ENCODE measurements around the gene TASOR2.

TASOR2 gene

DNA sequence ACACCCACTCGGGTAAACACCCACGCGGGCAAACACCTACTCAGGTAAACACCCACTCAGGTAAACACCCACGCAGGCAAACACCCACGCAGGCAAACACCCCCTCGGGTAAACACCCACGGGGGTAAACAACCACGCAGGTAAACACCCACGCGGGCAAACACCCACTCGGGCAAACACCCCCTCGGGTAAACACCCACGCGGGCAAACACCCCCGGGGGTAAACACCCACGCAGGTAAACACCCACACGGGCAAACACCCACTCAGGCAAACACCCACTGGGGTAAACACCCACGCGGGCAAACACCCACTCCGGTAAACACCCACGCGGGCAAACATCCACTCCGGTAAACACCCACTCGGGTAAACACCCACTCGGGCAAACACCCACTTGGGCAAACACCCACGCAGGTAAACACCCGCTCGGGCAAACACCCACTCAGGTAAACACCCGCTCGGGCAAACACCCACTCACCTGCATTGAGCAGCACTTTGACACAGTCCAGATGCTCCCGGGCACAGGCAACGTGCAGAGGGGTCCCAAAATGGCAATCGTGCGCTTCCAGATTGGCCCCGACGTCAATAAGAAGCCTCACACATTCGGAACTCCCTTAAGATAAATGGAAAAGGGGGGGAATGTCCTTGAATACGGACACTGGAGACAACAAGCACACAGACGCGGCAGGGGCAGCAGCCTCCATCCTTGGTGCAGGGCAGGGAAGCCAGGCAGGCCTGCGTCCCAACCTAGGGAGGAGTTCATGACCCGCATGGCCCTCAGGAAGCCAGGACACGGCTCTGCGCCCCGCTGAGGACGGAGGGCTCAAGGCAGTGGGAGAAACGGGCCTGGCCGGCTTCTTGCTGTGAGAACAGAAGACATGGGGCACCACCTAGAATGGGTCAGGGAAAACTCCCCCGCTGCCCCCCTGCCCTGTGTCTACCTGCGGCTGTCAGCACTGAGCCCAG lies 35.9 kb upstream of the TASOR2 start:
- Mint-ChIP-seq H3K4me3 (no peak overlapping the region), H3K27me3 (no peaks in the 10 kb centered on the region), H3K4me1 (ENCODE audit: low read depth) (no peaks in the 10 kb centered on the region), H3K9me3 (no peaks in the 10 kb centered on the region), H3K27ac (no peak overlapping the region), H3K36me3 (ENCODE audit: low read depth) (peaks cover 87% of the 10 kb centered on the region)
- intact Hi-C loops (cut with micrococcal nuclease) = no loop called here

DNA sequence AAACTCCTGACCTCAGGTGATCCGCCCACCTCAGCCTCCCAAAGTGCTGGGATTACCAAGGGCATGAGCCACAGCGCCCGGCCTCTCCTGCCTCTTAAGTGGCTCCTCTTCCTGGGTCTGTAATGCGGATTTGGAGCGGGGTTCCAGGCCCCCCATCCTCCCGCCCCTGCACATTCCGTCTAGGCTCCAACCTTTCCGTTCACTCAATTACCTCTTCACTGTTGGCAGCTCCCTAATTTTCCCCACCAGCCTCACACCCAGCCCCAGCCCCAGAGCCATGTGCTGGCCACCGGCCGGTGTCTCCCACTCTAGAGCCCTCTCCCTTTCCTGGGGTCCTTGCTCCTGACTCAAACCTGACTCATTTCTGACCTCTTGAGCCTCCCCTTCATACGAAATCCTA lies 34.9 kb upstream of the TASOR2 start:
- Mint-ChIP-seq H3K36me3 (ENCODE audit: low read depth) (peaks cover 77% of the 10 kb centered on the region), H3K4me3 (no peak overlapping the region), H3K9me3 (no peaks in the 10 kb centered on the region), H3K4me1 (ENCODE audit: low read depth) (no peaks in the 10 kb centered on the region), H3K27me3 (no peaks in the 10 kb centered on the region), H3K27ac (no peak overlapping the region)
- intact Hi-C loops (cut with micrococcal nuclease) = no loop called here

DNA sequence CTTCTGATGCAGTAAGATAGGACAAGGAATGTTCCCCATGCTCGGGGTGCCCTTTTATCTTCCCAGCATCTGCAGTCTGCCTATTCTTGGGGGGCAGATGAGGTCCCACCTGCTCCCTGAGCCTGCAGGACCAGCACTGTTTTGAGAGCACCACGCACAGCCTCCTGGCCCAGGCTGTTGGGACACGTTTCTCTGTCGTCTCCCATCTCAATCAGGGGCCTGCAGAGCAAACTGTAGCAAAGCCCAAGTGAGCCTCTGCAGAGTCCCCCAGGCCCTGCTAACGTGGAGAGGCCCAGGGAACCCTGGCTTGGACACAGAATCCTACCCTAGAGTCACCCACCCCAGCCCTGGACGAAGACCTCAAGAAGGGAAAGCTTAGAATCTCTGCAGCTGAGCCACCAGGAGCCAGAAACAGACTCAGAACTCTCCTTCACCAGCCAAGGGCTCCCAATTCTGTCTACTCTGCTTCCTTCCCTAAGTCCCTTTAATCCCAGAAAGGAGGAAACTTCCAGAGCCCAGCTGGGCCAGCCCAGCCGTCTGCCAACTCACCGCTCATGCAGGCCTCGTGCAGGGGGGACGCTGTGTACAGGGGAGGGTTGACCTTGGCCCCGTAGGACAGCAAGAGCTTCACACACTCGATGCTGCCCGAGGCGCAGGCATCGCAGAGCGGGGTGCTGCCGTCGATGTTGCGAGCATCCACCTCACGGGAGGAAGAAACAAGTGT lies 33.8 kb upstream of the TASOR2 start:
- intact Hi-C loops (cut with micrococcal nuclease) = no loop called here
- Mint-ChIP-seq H3K36me3 (ENCODE audit: low read depth) (peaks cover 74% of the 10 kb centered on the region), H3K4me1 (ENCODE audit: low read depth) (no peaks in the 10 kb centered on the region), H3K27ac (no peak overlapping the region), H3K4me3 (no peak overlapping the region), H3K9me3 (no peaks in the 10 kb centered on the region), H3K27me3 (no peaks in the 10 kb centered on the region)

DNA sequence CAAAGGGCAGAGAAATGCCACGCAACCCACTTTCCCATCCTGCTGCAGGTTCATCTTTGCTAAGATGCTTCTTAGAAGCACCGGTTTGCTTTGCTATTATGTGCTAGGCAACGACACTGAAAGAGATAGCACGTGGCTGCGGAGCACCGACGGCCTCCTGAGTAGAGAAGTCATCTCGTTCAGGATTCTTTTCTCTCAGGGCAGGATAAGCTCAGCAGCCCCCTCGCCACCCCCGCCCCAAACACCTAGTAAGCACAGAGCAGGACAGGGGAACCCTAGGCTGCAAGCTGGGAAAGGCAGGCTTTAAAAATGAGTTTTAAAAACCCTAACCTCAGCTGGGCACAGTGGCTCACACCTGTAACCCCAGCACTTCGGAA lies 33.3 kb upstream of the TASOR2 start:
- Mint-ChIP-seq H3K4me3 (no peak overlapping the region), H3K4me1 (ENCODE audit: low read depth) (no peaks in the 10 kb centered on the region), H3K27me3 (no peaks in the 10 kb centered on the region), H3K9me3 (no peaks in the 10 kb centered on the region), H3K27ac (no peak overlapping the region), H3K36me3 (ENCODE audit: low read depth) (peaks cover 68% of the 10 kb centered on the region)
- intact Hi-C loops (cut with micrococcal nuclease) = no loop called here

DNA sequence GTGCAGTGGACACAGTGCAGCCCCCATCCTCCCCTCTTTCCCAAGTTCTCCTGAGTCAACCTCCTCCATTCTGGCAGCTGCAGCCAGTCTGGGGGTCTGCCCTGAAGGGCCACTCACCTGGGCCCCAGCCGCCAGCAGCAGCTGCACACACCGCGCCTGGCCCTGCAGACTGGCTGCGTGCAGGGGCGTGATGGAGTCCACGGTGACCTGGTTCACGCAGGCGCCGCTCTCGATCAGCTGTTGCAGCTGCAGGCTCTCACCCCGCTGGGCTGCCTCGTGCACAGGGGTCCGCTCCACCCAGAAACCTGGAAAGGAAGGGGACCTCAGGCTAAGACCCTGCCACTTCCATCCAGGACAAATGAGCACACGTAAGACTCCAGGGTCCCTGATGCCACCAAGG lies 31.9 kb upstream of the TASOR2 start:
- Mint-ChIP-seq H3K36me3 (ENCODE audit: low read depth) (peaks cover 55% of the 10 kb centered on the region), H3K4me3 (no peak overlapping the region), H3K27ac (no peak overlapping the region), H3K4me1 (ENCODE audit: low read depth) (no peaks in the 10 kb centered on the region), H3K27me3 (no peaks in the 10 kb centered on the region), H3K9me3 (no peaks in the 10 kb centered on the region)
- intact Hi-C loops (cut with micrococcal nuclease) = no loop called here

DNA sequence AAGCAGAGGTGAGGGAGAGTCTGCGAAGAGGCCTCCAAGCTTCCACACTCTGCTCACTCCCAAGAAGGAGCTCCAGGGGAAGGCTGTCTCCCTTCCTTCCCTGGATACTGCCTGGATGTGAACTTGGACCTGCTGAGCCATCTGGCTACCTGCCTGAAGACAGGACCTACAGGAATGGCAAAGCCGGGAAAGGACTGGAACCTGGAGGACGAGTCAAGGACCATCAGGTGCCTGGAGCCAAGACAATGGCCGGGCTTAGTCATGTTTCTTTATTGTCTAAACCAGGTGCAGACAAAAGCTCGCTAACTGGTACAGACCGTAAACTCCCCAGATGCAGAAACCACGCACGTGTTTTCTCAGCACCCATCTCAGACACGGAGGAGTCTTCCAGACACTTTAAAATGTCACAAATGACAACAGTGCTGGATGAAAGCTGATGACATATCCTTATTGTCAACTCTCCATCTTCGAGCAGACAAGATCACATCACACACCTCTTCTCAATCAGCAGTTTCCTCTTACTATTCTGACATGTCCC lies 30.4 kb upstream of the TASOR2 start:
- Mint-ChIP-seq H3K27me3 (no peaks in the 10 kb centered on the region), H3K9me3 (no peaks in the 10 kb centered on the region), H3K27ac (no peak overlapping the region), H3K36me3 (ENCODE audit: low read depth) (peaks cover 42% of the 10 kb centered on the region), H3K4me1 (ENCODE audit: low read depth) (peaks cover 6% of the 10 kb centered on the region), H3K4me3 (no peak overlapping the region)
- intact Hi-C loops (cut with micrococcal nuclease) = no loop called here

DNA sequence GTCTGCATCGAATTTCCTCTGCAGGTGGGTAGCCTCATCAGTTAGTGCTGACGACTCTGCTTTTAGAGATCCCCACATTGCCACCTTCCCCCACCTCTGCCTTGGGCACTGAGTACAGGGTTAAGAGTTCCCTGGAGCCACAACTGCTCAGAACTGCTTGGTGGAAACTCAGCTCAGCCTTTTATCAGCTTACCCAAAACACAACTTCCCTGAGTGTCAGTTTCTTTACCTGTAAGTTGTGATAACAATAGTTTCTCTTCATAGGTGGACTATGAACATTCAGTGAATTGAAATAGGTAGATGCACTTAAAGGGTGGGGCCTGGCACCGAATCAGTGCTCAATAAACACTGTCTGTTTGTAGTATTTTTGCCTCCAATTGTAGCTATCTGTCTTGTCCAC lies 29.5 kb upstream of the TASOR2 start:
- intact Hi-C loops (cut with micrococcal nuclease) = no loop called here
- Mint-ChIP-seq H3K27me3 (no peaks in the 10 kb centered on the region), H3K36me3 (ENCODE audit: low read depth) (peaks cover 34% of the 10 kb centered on the region), H3K9me3 (no peaks in the 10 kb centered on the region), H3K4me1 (ENCODE audit: low read depth) (peaks cover 14% of the 10 kb centered on the region), H3K27ac (no peak overlapping the region), H3K4me3 (no peak overlapping the region)

DNA sequence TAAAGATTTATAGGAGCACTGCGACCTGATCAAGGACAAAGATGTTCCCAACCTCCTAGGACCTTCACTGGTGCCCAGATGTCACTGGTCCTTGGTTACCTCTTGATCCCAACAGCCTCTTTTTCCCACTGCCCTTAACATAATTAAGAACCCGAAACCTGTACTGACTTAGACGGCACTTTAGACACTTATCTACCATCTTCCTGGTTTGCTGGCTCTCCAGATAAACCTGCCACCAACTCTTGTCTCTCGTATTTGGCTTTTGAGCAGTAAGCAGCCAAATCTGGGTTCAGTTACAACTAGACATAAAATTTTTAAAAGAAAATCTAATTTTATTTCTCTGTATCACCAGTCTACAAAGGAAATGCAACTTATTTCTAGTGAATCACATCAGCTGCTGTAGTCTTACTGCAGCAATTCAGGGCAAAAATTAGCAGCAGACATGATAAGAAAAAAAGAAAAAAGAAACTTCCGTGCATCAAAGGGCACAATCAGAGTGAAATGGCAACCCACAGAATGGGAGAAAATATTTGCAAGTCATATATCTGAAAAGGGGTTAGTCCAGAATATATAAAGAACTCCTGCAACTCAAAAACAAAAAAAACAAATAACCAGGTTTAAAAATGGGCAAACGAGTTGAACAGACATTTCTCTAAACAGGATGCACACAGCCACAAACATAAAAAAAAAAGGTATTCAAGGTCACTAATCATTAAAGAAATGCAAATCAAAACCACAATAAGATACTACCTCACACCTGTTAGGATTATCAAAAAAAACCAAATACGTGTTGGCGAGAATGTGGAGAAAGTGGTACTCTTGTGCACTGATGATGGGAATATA lies 27.7 kb upstream of the TASOR2 start:
- intact Hi-C loops (cut with micrococcal nuclease) = no loop called here
- Mint-ChIP-seq H3K4me1 (ENCODE audit: low read depth) (peaks cover 21% of the 10 kb centered on the region), H3K27me3 (no peaks in the 10 kb centered on the region), H3K9me3 (no peaks in the 10 kb centered on the region), H3K36me3 (ENCODE audit: low read depth) (peaks cover 16% of the 10 kb centered on the region), H3K27ac (no peak overlapping the region), H3K4me3 (no peak overlapping the region)

DNA sequence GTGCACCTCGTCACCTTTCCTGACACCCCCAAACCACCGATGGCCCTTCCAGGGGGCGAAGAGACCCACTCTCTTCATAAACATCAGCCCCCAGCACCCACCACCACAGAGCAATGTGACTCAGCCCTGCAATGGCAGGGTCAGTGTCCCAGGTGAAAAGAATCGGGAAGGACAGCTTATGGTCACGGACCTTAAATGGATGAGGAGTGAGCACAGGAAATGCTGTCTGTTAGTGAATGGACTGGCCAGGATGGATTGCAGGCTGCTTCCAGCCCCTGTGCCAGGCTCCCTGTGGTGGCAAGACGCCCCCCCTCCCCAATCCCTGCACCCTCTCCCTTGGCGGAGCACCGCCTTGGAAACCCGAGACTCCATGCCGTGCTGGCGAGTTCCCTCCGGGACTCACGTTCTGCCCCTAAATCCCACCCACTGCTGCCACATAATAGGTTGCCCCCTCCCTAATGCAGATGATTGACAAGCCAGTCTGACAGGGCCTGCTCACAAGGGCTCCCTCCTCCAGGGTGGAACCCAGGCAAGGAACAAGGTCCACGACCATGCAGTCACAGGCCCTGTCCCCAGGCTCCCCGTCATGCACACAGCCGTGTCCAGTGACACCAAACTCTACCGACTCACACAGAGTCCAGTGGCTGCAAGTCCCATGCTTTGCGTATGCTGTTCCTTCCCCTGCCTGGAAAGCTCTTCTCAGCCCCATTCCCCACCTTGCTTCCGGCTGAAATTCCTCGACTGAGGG lies 25.6 kb upstream of the TASOR2 start:
- intact Hi-C loops (cut with micrococcal nuclease) = no loop called here
- no peak overlapping the region for H3K27ac Mint-ChIP-seq
- H3K4me1 Mint-ChIP-seq (ENCODE audit: low read depth) = peaks cover 32% of the 10 kb centered on the region

DNA sequence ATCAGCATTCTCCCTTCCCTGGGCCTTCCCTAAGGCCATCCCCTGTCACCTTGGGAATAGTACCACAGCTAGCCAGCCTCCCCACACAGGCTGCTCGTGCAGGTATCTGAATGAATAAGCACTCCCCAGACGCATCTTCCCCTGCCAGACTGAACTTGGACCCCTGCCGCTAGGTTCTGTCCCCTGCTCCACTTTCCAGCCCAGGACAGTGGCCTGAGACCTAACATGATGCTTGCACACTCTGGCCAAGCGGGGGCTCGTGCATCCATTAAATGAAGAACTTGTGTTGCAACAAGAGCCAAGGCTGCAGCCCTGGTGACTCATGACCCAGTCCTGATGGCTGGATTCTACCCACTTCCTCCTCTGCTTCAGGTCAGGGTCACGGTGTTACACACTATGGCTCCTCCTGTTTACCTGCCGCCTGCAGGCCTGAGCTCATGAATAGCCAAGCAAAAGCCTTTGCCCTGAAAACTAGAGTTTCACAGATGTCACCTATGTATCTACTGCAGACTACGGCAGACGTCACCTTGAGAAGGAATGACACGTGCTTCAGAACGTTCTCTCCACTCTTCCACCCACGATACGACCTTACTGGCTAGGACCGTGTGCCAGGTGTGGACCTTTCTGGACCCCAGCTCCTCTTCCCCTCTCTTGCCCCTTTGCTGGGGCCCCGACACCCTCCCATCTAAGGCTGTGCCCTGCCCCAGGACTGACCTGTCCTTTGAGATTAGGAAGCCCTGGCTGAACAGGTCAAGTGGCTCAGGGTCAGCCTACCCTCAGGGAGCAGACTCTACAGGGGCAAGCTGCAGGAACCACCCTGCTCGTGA lies 24.7 kb upstream of the TASOR2 start:
- no peaks in the 10 kb centered on the region for H3K9me3 Mint-ChIP-seq
- H3K36me3 Mint-ChIP-seq (ENCODE audit: low read depth) = no peaks in the 10 kb centered on the region
- no peak overlapping the region for H3K27ac Mint-ChIP-seq
- H3K27me3 Mint-ChIP-seq = no peaks in the 10 kb centered on the region
- intact Hi-C loops (cut with micrococcal nuclease) = no loop called here
- peaks cover 36% of the 10 kb centered on the region for H3K4me1 Mint-ChIP-seq (ENCODE audit: low read depth)
- H3K4me3 Mint-ChIP-seq = no peak overlapping the region

More for the DNA sequence above, 25.6 kb upstream of the TASOR2 start:
- Mint-ChIP-seq H3K36me3 (ENCODE audit: low read depth) (no peaks in the 10 kb centered on the region), H3K27me3 (no peaks in the 10 kb centered on the region), H3K9me3 (no peaks in the 10 kb centered on the region), H3K4me3 (no peak overlapping the region)

DNA sequence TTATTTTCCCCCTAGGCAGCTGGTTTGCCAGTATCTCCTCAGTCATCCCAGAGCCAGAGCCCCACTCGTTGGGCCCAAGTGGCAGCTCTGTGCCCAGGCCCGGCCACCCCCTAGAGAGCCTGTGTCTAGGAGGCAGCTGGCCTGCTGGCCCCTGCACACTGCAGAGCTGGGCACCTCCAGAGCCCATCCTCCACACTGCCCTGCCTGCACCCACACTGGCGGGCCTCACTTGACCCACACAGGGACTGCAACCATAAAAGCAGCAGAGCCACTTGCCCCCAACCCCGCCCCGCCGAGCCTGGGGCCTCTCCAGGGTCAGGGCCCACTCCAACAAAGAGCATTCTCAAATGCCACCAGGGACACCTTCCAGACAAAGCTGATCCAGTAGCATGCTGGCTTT lies 23.6 kb upstream of the TASOR2 start:
- H3K9me3 Mint-ChIP-seq = no peaks in the 10 kb centered on the region
- peaks cover 41% of the 10 kb centered on the region for H3K4me1 Mint-ChIP-seq (ENCODE audit: low read depth)
- no peak overlapping the region for H3K4me3 Mint-ChIP-seq
- intact Hi-C loops (cut with micrococcal nuclease) = no loop called here
- no peaks in the 10 kb centered on the region for H3K27me3 Mint-ChIP-seq
- no peak overlapping the region for H3K27ac Mint-ChIP-seq
- H3K36me3 Mint-ChIP-seq (ENCODE audit: low read depth) = peaks cover 6% of the 10 kb centered on the region

DNA sequence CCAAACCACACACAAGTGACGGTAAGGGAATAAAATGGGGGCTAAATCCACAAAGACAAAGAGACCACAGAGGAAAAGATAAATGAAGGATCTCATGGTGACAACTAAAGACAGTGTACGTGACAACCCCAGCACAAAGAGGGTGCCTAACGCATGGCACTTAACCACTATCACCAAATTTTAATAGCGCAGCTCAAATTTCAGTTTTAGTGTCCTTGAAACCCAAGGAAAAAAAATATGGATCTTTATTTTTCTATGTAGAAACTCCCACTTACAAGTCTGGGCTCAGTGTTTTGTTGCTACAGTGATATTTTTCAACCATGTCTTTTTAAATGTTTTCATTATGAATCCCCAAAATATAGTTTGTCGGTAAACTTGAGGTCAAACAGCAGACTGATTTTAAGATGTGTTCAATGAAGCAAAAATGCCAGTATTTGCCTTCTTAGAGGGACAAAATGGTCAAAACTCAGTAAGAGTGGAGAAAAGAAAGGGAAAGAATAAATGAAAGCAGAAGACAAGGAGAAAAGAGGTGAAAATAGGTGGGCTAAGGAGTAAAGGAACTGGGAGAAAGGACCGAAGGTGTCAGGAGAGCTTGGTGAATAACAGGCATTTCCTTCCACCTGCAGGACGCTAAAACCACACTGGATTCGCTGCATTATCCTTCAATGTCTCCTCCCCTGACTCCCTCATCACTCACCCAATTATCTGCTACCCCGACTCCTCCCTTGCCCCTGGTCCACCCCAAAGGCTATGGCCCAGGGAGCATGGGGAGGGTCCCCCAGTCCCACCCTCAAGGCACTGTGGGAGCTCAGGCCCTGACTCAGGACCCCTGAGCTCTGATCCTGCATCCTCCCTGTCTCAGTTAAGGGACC lies 21.7 kb upstream of the TASOR2 start:
- no peak overlapping the region for H3K27ac Mint-ChIP-seq
- no peaks in the 10 kb centered on the region for H3K27me3 Mint-ChIP-seq
- peaks cover 6% of the 10 kb centered on the region for H3K36me3 Mint-ChIP-seq (ENCODE audit: low read depth)

More for the DNA sequence above, 21.7 kb upstream of the TASOR2 start:
- H3K4me1 Mint-ChIP-seq (ENCODE audit: low read depth) = peaks cover 49% of the 10 kb centered on the region
- intact Hi-C loops (cut with micrococcal nuclease) = no loop called here
- H3K9me3 Mint-ChIP-seq = no peaks in the 10 kb centered on the region
- no peak overlapping the region for H3K4me3 Mint-ChIP-seq

All from dendritic cell treated with granulocyte-macrophage colony-stimulating factor and Interleukin-4, amounts not matched to agents 40 ng/mL and 50 ng/mL, for 4 days (primary cell).